ENCODE data around the gene KCNQ1.

Gene KCNQ1

DNA sequence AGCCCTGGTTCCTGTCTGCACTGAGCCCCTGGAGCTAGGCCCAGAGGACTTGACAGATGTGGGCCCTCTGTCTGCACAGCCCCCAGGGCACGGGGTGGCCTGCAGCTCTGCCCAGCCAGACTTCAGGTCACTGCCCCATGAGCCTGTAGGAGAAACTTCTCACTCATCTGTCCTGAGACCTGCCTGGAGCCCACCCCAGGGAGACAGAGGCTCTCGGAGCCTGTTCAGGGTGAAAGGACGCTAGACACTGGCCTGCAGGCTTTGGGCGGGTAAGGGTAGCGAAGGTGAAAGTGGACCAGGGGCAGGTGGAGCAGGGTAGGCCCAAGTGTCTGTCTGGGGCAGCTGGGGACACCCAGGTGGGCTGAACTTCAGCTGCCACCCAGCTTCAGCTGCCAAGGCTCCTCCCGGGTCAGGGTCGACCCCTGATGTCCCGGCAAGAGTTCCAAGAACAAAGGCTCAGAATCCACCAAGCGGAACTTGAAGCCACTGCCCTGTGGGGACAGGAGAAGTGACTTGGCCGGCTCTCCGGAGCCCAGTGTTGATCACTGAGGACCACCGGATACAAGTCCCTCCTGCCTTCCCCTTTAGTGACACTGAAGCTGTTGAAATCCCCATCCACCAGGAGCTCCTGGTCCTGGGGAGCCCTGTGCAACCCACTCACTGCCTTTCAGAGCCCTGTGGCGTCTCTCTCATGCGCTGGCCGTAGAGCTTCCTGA lies 90.3 kb downstream of the KCNQ1 start:
- TF ChIP-seq, protein P1, sequence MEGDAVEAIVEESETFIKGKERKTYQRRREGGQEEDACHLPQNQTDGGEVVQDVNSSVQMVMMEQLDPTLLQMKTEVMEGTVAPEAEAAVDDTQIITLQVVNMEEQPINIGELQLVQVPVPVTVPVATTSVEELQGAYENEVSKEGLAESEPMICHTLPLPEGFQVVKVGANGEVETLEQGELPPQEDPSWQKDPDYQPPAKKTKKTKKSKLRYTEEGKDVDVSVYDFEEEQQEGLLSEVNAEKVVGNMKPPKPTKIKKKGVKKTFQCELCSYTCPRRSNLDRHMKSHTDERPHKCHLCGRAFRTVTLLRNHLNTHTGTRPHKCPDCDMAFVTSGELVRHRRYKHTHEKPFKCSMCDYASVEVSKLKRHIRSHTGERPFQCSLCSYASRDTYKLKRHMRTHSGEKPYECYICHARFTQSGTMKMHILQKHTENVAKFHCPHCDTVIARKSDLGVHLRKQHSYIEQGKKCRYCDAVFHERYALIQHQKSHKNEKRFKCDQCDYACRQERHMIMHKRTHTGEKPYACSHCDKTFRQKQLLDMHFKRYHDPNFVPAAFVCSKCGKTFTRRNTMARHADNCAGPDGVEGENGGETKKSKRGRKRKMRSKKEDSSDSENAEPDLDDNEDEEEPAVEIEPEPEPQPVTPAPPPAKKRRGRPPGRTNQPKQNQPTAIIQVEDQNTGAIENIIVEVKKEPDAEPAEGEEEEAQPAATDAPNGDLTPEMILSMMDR (IDR thresholded peaks at IDR 0.05; ENCODE audit: low read depth, low read length) = no peak
- no peak for DNase-seq (ENCODE audit: extremely low read depth, low read depth)

GRCh38 chr11:2535673-2536439 lies 91.0 kb downstream of the KCNQ1 start:
- DNase-seq (ENCODE audit: extremely low read depth, low read depth) = no peak
- TF ChIP-seq, protein P1 (IDR thresholded peaks at IDR 0.05; ENCODE audit: low read depth, low read length) = no peak

GRCh38 chr11:2536440-2536989 lies 91.7 kb downstream of the KCNQ1 start:
- DNase-seq (ENCODE audit: extremely low read depth, low read depth) = no peak
- TF ChIP-seq, protein P1 (IDR thresholded peaks at IDR 0.05; ENCODE audit: low read depth, low read length) = no peak

DNA sequence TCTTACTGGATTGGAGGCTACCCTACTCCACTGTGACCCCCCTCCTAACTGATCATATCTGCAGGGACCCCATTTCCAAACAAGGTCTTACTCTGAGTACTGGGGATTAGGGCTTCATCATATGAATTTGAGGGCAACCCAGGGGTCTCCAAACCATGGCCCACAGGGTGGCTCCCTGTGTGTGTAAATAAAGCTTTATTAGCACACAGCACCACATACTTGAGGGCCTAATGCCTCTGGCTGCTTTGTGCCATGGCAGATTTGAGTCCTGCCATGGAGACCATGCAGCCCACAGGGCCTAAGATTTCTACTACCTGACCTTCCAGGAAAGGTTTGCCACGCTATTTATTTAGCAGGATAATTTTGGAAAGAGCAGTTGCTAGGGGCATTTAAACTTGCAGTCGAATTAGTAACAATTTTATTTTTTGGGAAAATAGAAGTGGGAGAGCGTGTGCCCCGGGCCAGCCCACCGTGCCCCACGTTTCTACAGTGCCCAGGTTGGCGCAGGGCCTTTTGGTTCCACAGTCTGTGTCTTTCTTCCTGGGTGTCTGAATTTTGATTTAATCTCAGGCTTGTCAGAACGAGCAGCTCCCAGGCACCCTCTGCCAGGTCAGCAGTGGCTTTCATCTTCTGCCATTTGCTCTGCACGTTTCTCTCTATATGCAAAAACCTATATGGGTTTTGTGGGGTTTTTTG lies 92.3 kb downstream of the KCNQ1 start:
- no peak for DNase-seq (ENCODE audit: extremely low read depth, low read depth)
- TF ChIP-seq, protein P1 (IDR thresholded peaks at IDR 0.05; ENCODE audit: low read depth, low read length) = no peak

DNA sequence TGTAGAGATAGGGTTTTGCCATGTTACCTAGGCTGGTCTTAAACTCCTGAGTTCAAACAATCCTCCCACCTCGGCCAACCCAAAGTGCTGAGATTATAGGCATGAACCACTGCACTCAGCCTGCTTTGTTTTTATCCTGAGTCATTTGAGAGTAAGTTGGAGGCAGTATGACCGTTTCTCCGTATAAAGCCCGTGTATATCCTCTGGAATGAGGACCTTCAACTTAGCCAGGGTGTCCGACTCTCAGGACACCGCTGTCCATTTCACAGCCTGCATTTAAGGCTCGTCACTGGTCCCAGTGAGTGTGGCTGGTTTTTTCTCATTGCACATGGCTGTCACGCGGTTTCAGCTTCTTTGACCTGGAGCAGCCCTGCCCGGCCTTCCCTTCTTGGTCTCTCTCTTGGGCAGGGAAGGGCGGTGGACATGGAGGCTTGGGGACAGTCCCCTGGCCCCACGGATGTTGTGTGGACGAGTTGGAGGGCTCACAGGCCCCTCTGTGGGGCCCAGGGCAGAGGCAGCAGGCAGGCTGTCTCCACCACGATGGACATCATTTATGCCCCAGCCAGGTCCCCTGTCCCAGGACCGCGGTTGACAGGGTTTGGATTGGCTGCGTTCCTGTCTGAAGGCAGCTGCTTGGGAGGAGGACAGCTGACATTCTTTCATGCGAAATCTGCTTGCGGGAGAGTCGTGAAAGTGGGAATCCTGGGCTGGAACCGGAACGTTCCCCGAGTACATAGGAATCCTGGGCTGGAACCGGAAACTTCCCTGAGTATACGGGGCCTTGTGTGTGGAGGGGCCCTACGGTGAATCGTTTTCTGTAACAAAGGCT lies 93.3 kb downstream of the KCNQ1 start:
- TF ChIP-seq, protein P1 (IDR thresholded peaks at IDR 0.05; ENCODE audit: low read depth, low read length) = no peak
- DNase-seq (ENCODE audit: extremely low read depth, low read depth) = no peak

GRCh38 chr11:2538951-2539350 lies 94.1 kb downstream of the KCNQ1 start:
- TF ChIP-seq, protein P1 (IDR thresholded peaks at IDR 0.05; ENCODE audit: low read depth, low read length) = no peak
- no peak for DNase-seq (ENCODE audit: extremely low read depth, low read depth)
